ENCODE measurements around the gene KRT6A.
"Not testable (repeated sequence)": the region's sequence is repeated elsewhere in the genome, so short reads cannot be mapped to it uniquely, and the experiment has no call there.

Gene KRT6A

GRCh38 chr12:52480073-52480472 is 13.0 kb downstream of the KRT6A start:
- Histone ChIP-seq H3K9ac (ENCODE audit: low read depth, low read length) (no peak overlapping the region), H3K9me3 (ENCODE audit: control insufficient read depth, insufficient read depth, low read length) (peaks cover 5% of the 10 kb centered on the region; the same call in 1 of the 2 replicates), H3K36me3 (ENCODE audit: insufficient read depth, low read length) (no peaks in the 10 kb centered on the region), H3K4me1 (ENCODE audit: insufficient read depth, low read length) (no peaks in the 10 kb centered on the region)

GRCh38 chr12:52477651-52478050 is 15.4 kb downstream of the KRT6A start:
- Histone ChIP-seq H3K4me1 (ENCODE audit: insufficient read depth, low read length) (no peaks in the 10 kb centered on the region), H3K9me3 (ENCODE audit: control insufficient read depth, insufficient read depth, low read length) (peaks cover 5% of the 10 kb centered on the region; the same call in 1 of the 2 replicates), H3K36me3 (ENCODE audit: insufficient read depth, low read length) (no peaks in the 10 kb centered on the region), H3K9ac (ENCODE audit: low read depth, low read length) (no peak overlapping the region)

GRCh38 chr12:52474212-52474611 is 18.8 kb downstream of the KRT6A start:
- H3K4me1 ChIP-seq (ENCODE audit: insufficient read depth, low read length) = no peaks in the 10 kb centered on the region
- H3K9me3 ChIP-seq (ENCODE audit: control insufficient read depth, insufficient read depth, low read length) = peaks cover 5% of the 10 kb centered on the region; the same call in 1 of the 2 replicates
- H3K9ac ChIP-seq (ENCODE audit: low read depth, low read length) = no peak overlapping the region
- H3K36me3 ChIP-seq (ENCODE audit: insufficient read depth, low read length) = no peaks in the 10 kb centered on the region

GRCh38 chr12:52473768-52474167 is 19.3 kb downstream of the KRT6A start, which contains the start of gene KRT6C:
TSS of gene KRT6C (minus strand) at chr12:52473805. CDS start at chr12:52473737, 68 bp downstream.
- no peaks in the 10 kb centered on the region for H3K4me1 ChIP-seq (ENCODE audit: insufficient read depth, low read length)
- H3K9ac ChIP-seq (ENCODE audit: low read depth, low read length) = no peak within 1 kb of the TSS
- no peaks in the 10 kb centered on the region for H3K36me3 ChIP-seq (ENCODE audit: insufficient read depth, low read length)
- peaks cover 5% of the 10 kb centered on the region; the same call in 1 of the 2 replicates for H3K9me3 ChIP-seq (ENCODE audit: control insufficient read depth, insufficient read depth, low read length)

GRCh38 chr12:52469853-52470252 is 23.2 kb downstream of the KRT6A start:
- no peaks in the 10 kb centered on the region for H3K36me3 ChIP-seq (ENCODE audit: insufficient read depth, low read length)
- H3K9me3 ChIP-seq (ENCODE audit: control insufficient read depth, insufficient read depth, low read length) = no peaks in the 10 kb centered on the region
- H3K4me1 ChIP-seq (ENCODE audit: insufficient read depth, low read length) = no peaks in the 10 kb centered on the region
- H3K9ac ChIP-seq (ENCODE audit: low read depth, low read length) = no peak overlapping the region

GRCh38 chr12:52464897-52465296 is 28.2 kb downstream of the KRT6A start:
- H3K4me1 ChIP-seq (ENCODE audit: insufficient read depth, low read length) = no peaks in the 10 kb centered on the region
- no peaks in the 10 kb centered on the region for H3K9me3 ChIP-seq (ENCODE audit: control insufficient read depth, insufficient read depth, low read length)
- H3K9ac ChIP-seq (ENCODE audit: low read depth, low read length) = no peak overlapping the region
- H3K36me3 ChIP-seq (ENCODE audit: insufficient read depth, low read length) = no peaks in the 10 kb centered on the region

- H3K9me3 ChIP-seq (ENCODE audit: control insufficient read depth, insufficient read depth, low read length) = no peaks in the 10 kb centered on the region
- no peaks in the 10 kb centered on the region for H3K36me3 ChIP-seq (ENCODE audit: insufficient read depth, low read length)
- H3K4me1 ChIP-seq (ENCODE audit: insufficient read depth, low read length) = no peaks in the 10 kb centered on the region
- no peak overlapping the region for H3K9ac ChIP-seq (ENCODE audit: low read depth, low read length)
Measured at GRCh38 chr12:52461693-52462092, 31.4 kb downstream of the KRT6A start.

GRCh38 chr12:52458861-52459260 is 34.2 kb downstream of the KRT6A start:
- no peak overlapping the region for H3K9ac ChIP-seq (ENCODE audit: low read depth, low read length)

GRCh38 chr12:52455821-52456220 is 37.2 kb downstream of the KRT6A start:
- Histone ChIP-seq H3K9me3 (ENCODE audit: control insufficient read depth, insufficient read depth, low read length) (no peaks in the 10 kb centered on the region), H3K9ac (ENCODE audit: low read depth, low read length) (no peak overlapping the region), H3K4me1 (ENCODE audit: insufficient read depth, low read length) (no peaks in the 10 kb centered on the region), H3K36me3 (ENCODE audit: insufficient read depth, low read length) (no peaks in the 10 kb centered on the region)

More at GRCh38 chr12:52458861-52459260, 34.2 kb downstream of the KRT6A start:
- no peaks in the 10 kb centered on the region for H3K4me1 ChIP-seq (ENCODE audit: insufficient read depth, low read length)
- H3K9me3 ChIP-seq (ENCODE audit: control insufficient read depth, insufficient read depth, low read length) = no peaks in the 10 kb centered on the region
- no peaks in the 10 kb centered on the region for H3K36me3 ChIP-seq (ENCODE audit: insufficient read depth, low read length)

- Histone ChIP-seq H3K9me3 (ENCODE audit: control insufficient read depth, insufficient read depth, low read length) (no peaks in the 10 kb centered on the region), H3K9ac (ENCODE audit: low read depth, low read length) (no peak overlapping the region), H3K36me3 (ENCODE audit: insufficient read depth, low read length) (no peaks in the 10 kb centered on the region), H3K4me1 (ENCODE audit: insufficient read depth, low read length) (no peaks in the 10 kb centered on the region)
Measured at GRCh38 chr12:52454411-52455201, 38.5 kb downstream of the KRT6A start.

GRCh38 chr12:52452101-52452500 is 41.0 kb downstream of the KRT6A start, which contains the start of gene KRT6B:
TSS of gene KRT6B (minus strand) at chr12:52452146. CDS start at chr12:52452078, 68 bp downstream.
- no peak within 1 kb of the TSS for H3K9ac ChIP-seq (ENCODE audit: low read depth, low read length)
- H3K9me3 ChIP-seq (ENCODE audit: control insufficient read depth, insufficient read depth, low read length) = no peaks in the 10 kb centered on the region
- H3K36me3 ChIP-seq (ENCODE audit: insufficient read depth, low read length) = no peaks in the 10 kb centered on the region
- no peaks in the 10 kb centered on the region for H3K4me1 ChIP-seq (ENCODE audit: insufficient read depth, low read length)

GRCh38 chr12:52448228-52448627 is 44.8 kb downstream of the KRT6A start:
- Histone ChIP-seq H3K4me1 (ENCODE audit: insufficient read depth, low read length) (no peaks in the 10 kb centered on the region), H3K9me3 (ENCODE audit: control insufficient read depth, insufficient read depth, low read length) (no peaks in the 10 kb centered on the region), H3K9ac (ENCODE audit: low read depth, low read length) (no peak overlapping the region), H3K36me3 (ENCODE audit: insufficient read depth, low read length) (no peaks in the 10 kb centered on the region)

- not testable (repeated sequence) for H3K9me3 ChIP-seq (ENCODE audit: control insufficient read depth, insufficient read depth, low read length); H3K36me3 ChIP-seq (ENCODE audit: insufficient read depth, low read length); H3K9ac ChIP-seq (ENCODE audit: low read depth, low read length); H3K4me1 ChIP-seq (ENCODE audit: insufficient read depth, low read length)
Measured at GRCh38 chr12:52447196-52447595, 45.9 kb downstream of the KRT6A start.

- peaks cover 2% of the 10 kb centered on the region; the same call in 1 of the 2 replicates for H3K4me1 ChIP-seq (ENCODE audit: insufficient read depth, low read length)
- no peaks in the 10 kb centered on the region for H3K9me3 ChIP-seq (ENCODE audit: control insufficient read depth, insufficient read depth, low read length)
- H3K36me3 ChIP-seq (ENCODE audit: insufficient read depth, low read length) = no peaks in the 10 kb centered on the region
Measured at GRCh38 chr12:52446367-52447045, 46.6 kb downstream of the KRT6A start.

GRCh38 chr12:52445876-52446275 is 47.2 kb downstream of the KRT6A start:
- Histone ChIP-seq H3K9ac (ENCODE audit: low read depth, low read length) (no peak overlapping the region), H3K9me3 (ENCODE audit: control insufficient read depth, insufficient read depth, low read length) (no peaks in the 10 kb centered on the region), H3K4me1 (ENCODE audit: insufficient read depth, low read length) (peaks cover 7% of the 10 kb centered on the region; the same call in 1 of the 2 replicates), H3K36me3 (ENCODE audit: insufficient read depth, low read length) (no peaks in the 10 kb centered on the region)

More at GRCh38 chr12:52446367-52447045, 46.6 kb downstream of the KRT6A start:
- H3K9ac ChIP-seq (ENCODE audit: low read depth, low read length) = no peak overlapping the region
